K562 (cell line): ENCODE data around the gene UBE2A. TPM values are rescaled to one million over a fixed set of nuclear protein-coding genes. Genes with fewer than 3 reads are reported as not detected.

Experiments
- BACH1 ChIP-seq: fragments of 200-800 bp; sonication (Bioruptor generic); IDR thresholded peaks from 2 replicates; pipeline ENCODE4 v1.6.1; 2016; ENCODE audit warnings: missing genetic modification characterization, missing compliant biosample characterization
- C11orf30 ChIP-seq: fragments of 450-650 bp; IDR thresholded peaks from 2 replicates; pipeline ENCODE4 v1.6.1; 2016; ENCODE audit warnings: low read depth, mild to moderate bottlenecking
- CCAR2 ChIP-seq: fragments of 200-400 bp; formaldehyde crosslinking; IDR thresholded peaks from 2 replicates; pipeline ENCODE4 v1.6.1; 2017; ENCODE audit warnings: mild to moderate bottlenecking, low read depth, low read length
- CREM ChIP-seq: IDR thresholded peaks from 2 replicates; pipeline ENCODE4 v1.6.1; 2014; ENCODE audit warnings: antibody characterized with exemption, low read depth
- ELF1 ChIP-seq: fragments of 200-800 bp; sonication (Bioruptor generic); IDR thresholded peaks from 2 replicates; pipeline ENCODE4 v1.6.1; 2016; ENCODE audit warnings: missing genetic modification characterization, missing compliant biosample characterization
- FOXP1 ChIP-seq: sonication (generic); formaldehyde crosslinking; IDR thresholded peaks from 2 replicates; pipeline ENCODE4 v1.8.0; 2022; ENCODE audit warnings: mild to moderate bottlenecking, missing genetic modification reagents
- GATAD2A ChIP-seq: fragments of 450-650 bp; IDR thresholded peaks from 2 replicates; pipeline ENCODE4 v1.6.1; 2017
- NBN ChIP-seq: fragments of 450-650 bp; IDR thresholded peaks from 2 replicates; pipeline ENCODE4 v1.6.1; 2016; ENCODE audit warnings: low read depth, mild to moderate bottlenecking
- NEUROD1 ChIP-seq: fragments of 150-350 bp; IDR thresholded peaks from 2 replicates; pipeline ENCODE4 v1.6.1; 2014; ENCODE audit warnings: borderline replicate concordance, low read length, low read depth; ENCODE audit not compliant: partially characterized antibody
- NRF1 ChIP-seq, 2 experiments: fragments of 450-650 bp; IDR thresholded peaks in 1 of 2; conservative IDR thresholded peaks in 1 of 2; 2 replicates each; pipeline ENCODE4 v1.6.1; 2014; ENCODE audit warnings: mild to moderate bottlenecking in 2 of 2
- OTX1 ChIP-seq: fragments of 450-650 bp; formaldehyde crosslinking; IDR thresholded peaks from 2 replicates; pipeline ENCODE4 v1.4.0; 2022; ENCODE audit warnings: mild to moderate bottlenecking
- PML ChIP-seq: IDR thresholded peaks from 2 replicates; pipeline ENCODE4 v1.6.1; 2012; ENCODE audit warnings: low read length, inconsistent platforms
- PRPF4 ChIP-seq: fragments of 200-400 bp; formaldehyde crosslinking; IDR thresholded peaks from one replicate; pipeline ENCODE4 v1.6.1; 2017; ENCODE audit warnings: low read length, low read depth, mild to moderate bottlenecking; ENCODE audit not compliant: insufficient read depth, poor library complexity, severe bottlenecking
- SUPT5H ChIP-seq: fragments of 450-650 bp; IDR thresholded peaks from 2 replicates; pipeline ENCODE4 v1.6.1; 2016
- TAF9B ChIP-seq: fragments of 450-650 bp; IDR thresholded peaks from 2 replicates; pipeline ENCODE4 v1.6.1; 2018; ENCODE audit warnings: mild to moderate bottlenecking; ENCODE audit not compliant: partially characterized antibody
- TCF7L2 ChIP-seq: fragments of 150-350 bp; IDR thresholded peaks from 2 replicates; pipeline ENCODE4 v1.6.1; 2016; ENCODE audit warnings: low read depth, mild to moderate bottlenecking, low read length, moderate library complexity
- TGIF2 ChIP-seq: sonication (generic); formaldehyde crosslinking; IDR thresholded peaks from 2 replicates; pipeline ENCODE4 v1.8.1; 2022; ENCODE audit warnings: mild to moderate bottlenecking, missing genetic modification reagents, moderate library complexity
- ZBTB7A ChIP-seq: IDR thresholded peaks from 2 replicates; pipeline ENCODE4 v1.6.1; 2011; ENCODE audit warnings: low read depth, mild to moderate bottlenecking, low read length, moderate library complexity, borderline replicate concordance; ENCODE audit not compliant: control insufficient read depth
- ZNF174 ChIP-seq: fragments of 250-450 bp; sonication (Bioruptor Pico); IDR thresholded peaks from 2 replicates; pipeline ENCODE4 v1.4.0; 2020; ENCODE audit warnings: mild to moderate bottlenecking
- ZNF217 ChIP-seq: sonication (generic); formaldehyde crosslinking; IDR thresholded peaks from 2 replicates; pipeline ENCODE4 v1.8.0; 2022; ENCODE audit warnings: mild to moderate bottlenecking, missing genetic modification reagents
- polyA plus RNA-seq, 8 experiments: library from polyadenylated mRNA; depleted of rRNA in 4 of 8; stranded (reverse) in 5 of 8; unstranded in 3 of 8; fragments of >200 nt; fragmentation: Nextera tagmentation in 2 of 8; fragmentation: Illumina TruSeq in 1 of 8; extraction: Ambion mirVana in 2 of 8; extraction: Trizol in 1 of 8; gene quantifications; 2 replicates each; pipeline versions ENCODE4 v1.2.1 to v1.2.3, GENCODE V29; 2011 to 2014; ENCODE audit warnings: inconsistent platforms in 1 of 8, missing spikeins in 1 of 8
- total RNA-seq, 7 experiments: library from RNA; depleted of rRNA in 6 of 7; stranded (reverse); fragments of >200 nt in 6 of 7; fragmentation: Illumina TruSeq in 2 of 7; extraction: Trizol in 2 of 7; gene quantifications; 2 replicates each; pipeline versions ENCODE4 v1.2.1 to v1.2.3, GENCODE V29; 2011 to 2021; ENCODE audit warnings: low replicate concordance in 1 of 7
- TF ChIP-seq, protein P1 (sequence below): fragments of 250-450 bp; sonication (Bioruptor Pico); IDR thresholded peaks from 2 replicates; pipeline ENCODE4 v1.5.0; 2022; ENCODE audit warnings: mild to moderate bottlenecking
- TF ChIP-seq, protein P2 (sequence below): fragments of 250-450 bp; sonication (Bioruptor Pico); IDR thresholded peaks from 2 replicates; pipeline ENCODE4 v1.8.0; 2022; ENCODE audit warnings: inconsistent platforms
- TF ChIP-seq, protein P3 (sequence below): fragments of 250-450 bp; sonication (Bioruptor Pico); IDR thresholded peaks from 2 replicates; pipeline ENCODE4 v1.9.0; 2021; ENCODE audit warnings: mild to moderate bottlenecking, inconsistent platforms

UBE2A gene
- total and polyA plus RNA-seq, 9 of the 15 experiments (the other 6 are each of a cell fraction or from before 2014, with no cell fraction given): 21.6 to 87.6 (median 47.8) TPM

DNA sequence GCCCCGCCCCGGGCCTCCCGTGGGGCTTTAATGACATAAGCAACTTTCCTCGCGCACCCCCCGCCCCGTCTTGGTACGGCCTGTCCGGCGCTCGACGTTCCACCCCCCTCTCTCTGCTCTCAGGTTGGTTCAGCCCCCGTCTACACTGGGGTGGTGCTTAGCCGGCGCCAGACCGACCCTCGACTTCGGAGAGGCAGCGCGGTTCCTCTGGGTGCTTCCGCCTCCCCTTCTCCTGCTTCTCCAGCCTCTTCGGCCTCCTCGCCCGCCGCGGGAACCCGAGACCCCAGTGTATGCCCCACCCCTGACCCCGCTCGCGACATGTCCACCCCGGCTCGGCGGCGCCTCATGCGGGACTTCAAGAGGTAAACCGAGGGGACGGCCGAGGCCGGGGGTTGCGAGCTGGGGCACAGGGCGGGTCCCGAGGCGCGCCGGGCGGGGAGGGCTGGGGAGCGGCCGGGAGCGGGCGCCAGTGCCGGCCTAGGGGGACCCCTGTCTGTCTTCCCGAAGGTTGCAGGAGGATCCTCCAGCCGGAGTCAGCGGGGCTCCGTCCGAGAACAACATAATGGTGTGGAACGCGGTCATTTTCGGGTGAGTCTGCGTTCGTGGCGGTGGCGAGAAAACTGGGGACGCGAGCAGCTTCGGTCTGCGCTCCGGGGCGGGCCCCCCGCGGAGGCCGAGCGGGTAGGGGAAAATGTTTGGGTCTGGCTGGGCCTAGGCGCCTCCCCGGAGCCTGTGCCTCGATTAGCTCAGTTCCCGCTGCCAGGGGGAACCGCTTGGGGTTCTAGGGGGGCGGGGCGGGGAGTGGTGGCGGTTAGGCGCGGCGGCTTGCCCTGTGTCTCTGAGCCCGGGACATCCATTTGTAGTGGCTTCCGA lies at the start of gene UBE2A (continued):
- TF ChIP-seq TAF9B: peak; percentile 86
- TF ChIP-seq CREM: peak; percentile 91
- TF ChIP-seq ZBTB7A: no peak
- no peak for TF ChIP-seq GATAD2A
- 0 out of 2 replicates have a peak, but pooled peaks have one; percentile 17 for TF ChIP-seq BACH1
- TF ChIP-seq OTX1 (CRISPR knock-in tag): 0 out of 2 replicates have a peak, but pooled peaks have one; percentile 12
- TF ChIP-seq SUPT5H: peak; percentile 97
- TF ChIP-seq CCAR2: no peak
- TF ChIP-seq, protein P1, sequence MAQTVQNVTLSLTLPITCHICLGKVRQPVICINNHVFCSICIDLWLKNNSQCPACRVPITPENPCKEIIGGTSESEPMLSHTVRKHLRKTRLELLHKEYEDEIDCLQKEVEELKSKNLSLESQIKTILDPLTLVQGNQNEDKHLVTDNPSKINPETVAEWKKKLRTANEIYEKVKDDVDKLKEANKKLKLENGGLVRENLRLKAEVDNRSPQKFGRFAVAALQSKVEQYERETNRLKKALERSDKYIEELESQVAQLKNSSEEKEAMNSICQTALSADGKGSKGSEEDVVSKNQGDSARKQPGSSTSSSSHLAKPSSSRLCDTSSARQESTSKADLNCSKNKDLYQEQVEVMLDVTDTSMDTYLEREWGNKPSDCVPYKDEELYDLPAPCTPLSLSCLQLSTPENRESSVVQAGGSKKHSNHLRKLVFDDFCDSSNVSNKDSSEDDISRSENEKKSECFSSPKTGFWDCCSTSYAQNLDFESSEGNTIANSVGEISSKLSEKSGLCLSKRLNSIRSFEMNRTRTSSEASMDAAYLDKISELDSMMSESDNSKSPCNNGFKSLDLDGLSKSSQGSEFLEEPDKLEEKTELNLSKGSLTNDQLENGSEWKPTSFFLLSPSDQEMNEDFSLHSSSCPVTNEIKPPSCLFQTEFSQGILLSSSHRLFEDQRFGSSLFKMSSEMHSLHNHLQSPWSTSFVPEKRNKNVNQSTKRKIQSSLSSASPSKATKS: no peak
- TF ChIP-seq NRF1 (conservative IDR thresholded peaks at IDR 0.05 in 1 of 2, IDR thresholded peaks at IDR 0.05 in 1 of 2): peak; percentile 70 to 71
- TF ChIP-seq, protein P2, sequence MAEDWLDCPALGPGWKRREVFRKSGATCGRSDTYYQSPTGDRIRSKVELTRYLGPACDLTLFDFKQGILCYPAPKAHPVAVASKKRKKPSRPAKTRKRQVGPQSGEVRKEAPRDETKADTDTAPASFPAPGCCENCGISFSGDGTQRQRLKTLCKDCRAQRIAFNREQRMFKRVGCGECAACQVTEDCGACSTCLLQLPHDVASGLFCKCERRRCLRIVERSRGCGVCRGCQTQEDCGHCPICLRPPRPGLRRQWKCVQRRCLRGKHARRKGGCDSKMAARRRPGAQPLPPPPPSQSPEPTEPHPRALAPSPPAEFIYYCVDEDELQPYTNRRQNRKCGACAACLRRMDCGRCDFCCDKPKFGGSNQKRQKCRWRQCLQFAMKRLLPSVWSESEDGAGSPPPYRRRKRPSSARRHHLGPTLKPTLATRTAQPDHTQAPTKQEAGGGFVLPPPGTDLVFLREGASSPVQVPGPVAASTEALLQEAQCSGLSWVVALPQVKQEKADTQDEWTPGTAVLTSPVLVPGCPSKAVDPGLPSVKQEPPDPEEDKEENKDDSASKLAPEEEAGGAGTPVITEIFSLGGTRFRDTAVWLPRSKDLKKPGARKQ (CRISPR knock-in tag): no peak
- peak; percentile 42; the same call in 1 of the 2 replicates for TF ChIP-seq ELF1
- TF ChIP-seq PRPF4: no peak
- peak; percentile 46; the same call in 1 of the 2 replicates for TF ChIP-seq NBN
- peak; percentile 68; the same call in 1 of the 2 replicates for TF ChIP-seq C11orf30
- peak; percentile 94 for TF ChIP-seq TCF7L2
- no peak for TF ChIP-seq ZNF217
- TF ChIP-seq FOXP1: no peak; the same call in 1 of the 2 replicates
- TF ChIP-seq NEUROD1: peak; percentile 61
- no peak for TF ChIP-seq ZNF174 (CRISPR knock-in tag)
- TF ChIP-seq, protein P3, sequence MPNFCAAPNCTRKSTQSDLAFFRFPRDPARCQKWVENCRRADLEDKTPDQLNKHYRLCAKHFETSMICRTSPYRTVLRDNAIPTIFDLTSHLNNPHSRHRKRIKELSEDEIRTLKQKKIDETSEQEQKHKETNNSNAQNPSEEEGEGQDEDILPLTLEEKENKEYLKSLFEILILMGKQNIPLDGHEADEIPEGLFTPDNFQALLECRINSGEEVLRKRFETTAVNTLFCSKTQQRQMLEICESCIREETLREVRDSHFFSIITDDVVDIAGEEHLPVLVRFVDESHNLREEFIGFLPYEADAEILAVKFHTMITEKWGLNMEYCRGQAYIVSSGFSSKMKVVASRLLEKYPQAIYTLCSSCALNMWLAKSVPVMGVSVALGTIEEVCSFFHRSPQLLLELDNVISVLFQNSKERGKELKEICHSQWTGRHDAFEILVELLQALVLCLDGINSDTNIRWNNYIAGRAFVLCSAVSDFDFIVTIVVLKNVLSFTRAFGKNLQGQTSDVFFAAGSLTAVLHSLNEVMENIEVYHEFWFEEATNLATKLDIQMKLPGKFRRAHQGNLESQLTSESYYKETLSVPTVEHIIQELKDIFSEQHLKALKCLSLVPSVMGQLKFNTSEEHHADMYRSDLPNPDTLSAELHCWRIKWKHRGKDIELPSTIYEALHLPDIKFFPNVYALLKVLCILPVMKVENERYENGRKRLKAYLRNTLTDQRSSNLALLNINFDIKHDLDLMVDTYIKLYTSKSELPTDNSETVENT (CRISPR knock-in tag): no peak
- peak; percentile 60; the same call in 1 of the 2 replicates for TF ChIP-seq PML
- TF ChIP-seq TGIF2 (CRISPR knock-in tag): no peak
